Fibroblast of lung (primary cell): ENCODE measurements around the gene CAMKK1. TPM values are rescaled to one million over a fixed set of nuclear protein-coding genes. Genes with fewer than 3 reads are reported as not detected.
A peak's percentile ranks its signal among the peaks of the same experiment; 100 is the strongest.

Experiments
- DNase-seq, 2 donors: peaks; one replicate each; pipeline versions ENCODE4 v3.0.0 to v3.0.0-alpha.2; 2010; ENCODE audit warnings: low read depth in 2 of 2
- H2AFZ ChIP-seq: 2 replicates; pipeline ENCODE4 v1.5.1; 2012; ENCODE audit warnings: low read length, control low read depth, inconsistent platforms
- H3K27ac ChIP-seq: 2 replicates; pipeline ENCODE4 v1.5.1; 2011; ENCODE audit warnings: low read length, control low read depth; ENCODE audit not compliant: insufficient read depth
- H3K27me3 ChIP-seq: 2 replicates; pipeline ENCODE4 v1.5.1; 2011; ENCODE audit warnings: mild to moderate bottlenecking, low read length; ENCODE audit not compliant: control insufficient read depth, insufficient read depth
- H3K36me3 ChIP-seq: 2 replicates; pipeline ENCODE4 v1.5.1; 2011; ENCODE audit warnings: low read length; ENCODE audit not compliant: control insufficient read depth, insufficient read depth
- H3K4me1 ChIP-seq: 2 replicates; pipeline ENCODE4 v1.5.1; 2011; ENCODE audit warnings: low read length; ENCODE audit not compliant: control insufficient read depth, insufficient read depth; ENCODE audit errors: extremely low read depth
- H3K4me2 ChIP-seq: 2 replicates; pipeline ENCODE4 v1.5.1; 2011; ENCODE audit warnings: low read length, control low read depth; ENCODE audit not compliant: insufficient read depth; ENCODE audit errors: extremely low read depth
- H3K4me3 ChIP-seq, 4 experiments: fragments of 200-600 bp in 1 of 4; sonication (generic) in 1 of 4; replicated peaks in 1 of 4; 2 replicates each; pipeline ENCODE4 v1.5.1; 2011 to 2016; ENCODE audit warnings: low read length in 4 of 4, low read depth in 3 of 4, mild to moderate bottlenecking in 3 of 4, control low read depth in 2 of 4, inconsistent platforms in 1 of 4, mixed read lengths in 1 of 4; ENCODE audit not compliant: insufficient read depth in 1 of 4; ENCODE audit errors: control extremely low read depth in 1 of 4
- H3K79me2 ChIP-seq: 2 replicates; pipeline ENCODE4 v1.5.1; 2012; ENCODE audit warnings: mild to moderate bottlenecking, low read length, inconsistent platforms; ENCODE audit not compliant: control insufficient read depth, insufficient read depth
- H3K9ac ChIP-seq: 2 replicates; pipeline ENCODE4 v1.5.1; 2011; ENCODE audit warnings: mild to moderate bottlenecking, low read length, control low read depth; ENCODE audit not compliant: insufficient read depth
- H3K9me3 ChIP-seq: 2 replicates; pipeline ENCODE4 v1.5.1; 2012; ENCODE audit warnings: low read depth, low read length; ENCODE audit not compliant: control insufficient read depth, insufficient read depth
- H4K20me1 ChIP-seq: 2 replicates; pipeline ENCODE4 v1.5.1; 2011; ENCODE audit warnings: low read length; ENCODE audit not compliant: control insufficient read depth, insufficient read depth; ENCODE audit errors: extremely low read depth
- EZH2 ChIP-seq: IDR thresholded peaks from 2 replicates; pipeline ENCODE4 v1.5.1; 2012; ENCODE audit warnings: low read length, control low read depth, mild to moderate bottlenecking; ENCODE audit errors: missing control alignments
- polyA plus RNA-seq, 2 donors: library from polyadenylated mRNA; depleted of rRNA in 1 of 2; stranded (reverse) in 1 of 2; unstranded in 1 of 2; fragments of >200 nt; gene quantifications; 2 replicates each; pipeline ENCODE4 v1.2.1, GENCODE V29; 2011 to 2012; ENCODE audit warnings: missing spikeins in 1 of 2
- total RNA-seq: library from RNA; depleted of rRNA; stranded (reverse); fragments of >200 nt; gene quantifications from 2 replicates; pipeline ENCODE4 v1.2.1, GENCODE V29; 2014
- TF ChIP-seq, protein P1 (sequence below), 2 donors: IDR thresholded peaks in 1 of 2; conservative IDR thresholded peaks in 1 of 2; 1 replicate in 1 of 2; 2 replicates in 1 of 2; pipeline ENCODE4 v1.5.1; 2011 to 2012; ENCODE audit warnings: low read length in 2 of 2, control low read depth in 1 of 2, inconsistent platforms in 1 of 2, low read depth in 1 of 2, mild to moderate bottlenecking in 1 of 2

CAMKK1 gene
- total and polyA plus RNA-seq, 2 donors (not counting 1 experiment from before 2014, with no cell fraction given): 0.41 to 2.5 TPM

DNA sequence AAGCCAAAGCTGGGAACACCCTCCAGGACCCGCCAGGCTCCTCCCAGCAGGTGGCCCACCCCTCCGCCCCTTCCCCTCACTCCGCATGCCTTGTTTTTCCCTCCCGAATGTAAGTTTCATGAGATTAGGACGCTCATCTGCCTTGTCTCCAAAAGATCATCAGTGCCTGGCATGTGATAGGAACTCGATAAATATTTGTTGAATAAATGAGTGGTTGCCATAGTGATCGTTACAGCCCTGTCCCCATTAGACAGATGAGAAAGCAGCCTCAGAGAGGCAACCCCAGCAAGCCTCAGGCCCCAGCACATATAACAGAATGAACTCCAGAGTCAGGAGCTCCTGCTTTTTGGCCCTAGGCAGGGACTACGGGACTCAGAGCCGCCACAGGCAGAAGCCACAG, 5.0 kb downstream of the CAMKK1 start:
- no peak overlapping the region for H3K4me2 ChIP-seq
- H3K27me3 ChIP-seq: no peaks in the 10 kb centered on the region
- no peaks in the 10 kb centered on the region for H3K79me2 ChIP-seq
- no peak for DNase-seq
- H4K20me1 ChIP-seq: no peaks in the 10 kb centered on the region
- H3K9me3 ChIP-seq: no peaks in the 10 kb centered on the region
- H3K36me3 ChIP-seq: no peaks in the 10 kb centered on the region
- TF ChIP-seq, protein P1, sequence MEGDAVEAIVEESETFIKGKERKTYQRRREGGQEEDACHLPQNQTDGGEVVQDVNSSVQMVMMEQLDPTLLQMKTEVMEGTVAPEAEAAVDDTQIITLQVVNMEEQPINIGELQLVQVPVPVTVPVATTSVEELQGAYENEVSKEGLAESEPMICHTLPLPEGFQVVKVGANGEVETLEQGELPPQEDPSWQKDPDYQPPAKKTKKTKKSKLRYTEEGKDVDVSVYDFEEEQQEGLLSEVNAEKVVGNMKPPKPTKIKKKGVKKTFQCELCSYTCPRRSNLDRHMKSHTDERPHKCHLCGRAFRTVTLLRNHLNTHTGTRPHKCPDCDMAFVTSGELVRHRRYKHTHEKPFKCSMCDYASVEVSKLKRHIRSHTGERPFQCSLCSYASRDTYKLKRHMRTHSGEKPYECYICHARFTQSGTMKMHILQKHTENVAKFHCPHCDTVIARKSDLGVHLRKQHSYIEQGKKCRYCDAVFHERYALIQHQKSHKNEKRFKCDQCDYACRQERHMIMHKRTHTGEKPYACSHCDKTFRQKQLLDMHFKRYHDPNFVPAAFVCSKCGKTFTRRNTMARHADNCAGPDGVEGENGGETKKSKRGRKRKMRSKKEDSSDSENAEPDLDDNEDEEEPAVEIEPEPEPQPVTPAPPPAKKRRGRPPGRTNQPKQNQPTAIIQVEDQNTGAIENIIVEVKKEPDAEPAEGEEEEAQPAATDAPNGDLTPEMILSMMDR (conservative IDR thresholded peaks at IDR 0.05 in 1 of 2, IDR thresholded peaks at IDR 0.05 in 1 of 2; ENCODE audit: low read depth in 1 of 2, low read length in 2 of 2): no peak
- TF ChIP-seq EZH2: no peak
- peak overlapping the region; percentile 39 for H3K27ac ChIP-seq
- H3K9ac ChIP-seq: no peak overlapping the region
- H3K4me1 ChIP-seq: peaks cover 5% of the 10 kb centered on the region
- no peak overlapping the region for H3K4me3 ChIP-seq
- no peak overlapping the region for H2AFZ ChIP-seq

DNA sequence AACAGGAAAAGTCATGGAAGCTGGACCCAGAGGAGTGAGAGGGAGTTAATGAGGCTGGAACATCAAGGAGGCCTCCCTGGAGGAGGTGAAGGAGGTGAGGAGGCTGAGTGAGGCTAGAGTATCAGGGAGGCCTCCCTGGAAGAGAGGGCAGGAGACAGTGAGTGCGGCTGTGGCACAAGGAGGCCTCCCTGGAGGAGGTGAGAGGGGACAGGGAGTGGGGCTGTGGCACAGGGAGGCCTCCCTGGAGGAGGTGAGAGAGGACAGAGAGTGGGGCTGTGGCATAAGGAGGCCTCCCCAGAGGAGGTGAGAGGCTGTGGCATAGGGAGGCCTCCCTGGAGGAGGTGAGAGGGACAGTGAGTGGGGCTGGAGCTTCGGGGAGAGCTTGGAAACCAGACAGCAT, 5.5 kb downstream of the CAMKK1 start:
- Histone ChIP-seq H3K9me3 (no peaks in the 10 kb centered on the region), H3K27ac (no peak overlapping the region), H2AFZ (no peak overlapping the region), H4K20me1 (no peaks in the 10 kb centered on the region), H3K4me1 (peaks cover 5% of the 10 kb centered on the region), H3K79me2 (no peaks in the 10 kb centered on the region), H3K9ac (no peak overlapping the region), H3K4me2 (no peak overlapping the region), H3K36me3 (no peaks in the 10 kb centered on the region), H3K27me3 (no peaks in the 10 kb centered on the region), H3K4me3 (no peak overlapping the region)
- TF ChIP-seq EZH2: no peak
- TF ChIP-seq, protein P1 (conservative IDR thresholded peaks at IDR 0.05 in 1 of 2, IDR thresholded peaks at IDR 0.05 in 1 of 2; ENCODE audit: low read depth in 1 of 2, low read length in 2 of 2): no peak
- DNase-seq: no peak

DNA sequence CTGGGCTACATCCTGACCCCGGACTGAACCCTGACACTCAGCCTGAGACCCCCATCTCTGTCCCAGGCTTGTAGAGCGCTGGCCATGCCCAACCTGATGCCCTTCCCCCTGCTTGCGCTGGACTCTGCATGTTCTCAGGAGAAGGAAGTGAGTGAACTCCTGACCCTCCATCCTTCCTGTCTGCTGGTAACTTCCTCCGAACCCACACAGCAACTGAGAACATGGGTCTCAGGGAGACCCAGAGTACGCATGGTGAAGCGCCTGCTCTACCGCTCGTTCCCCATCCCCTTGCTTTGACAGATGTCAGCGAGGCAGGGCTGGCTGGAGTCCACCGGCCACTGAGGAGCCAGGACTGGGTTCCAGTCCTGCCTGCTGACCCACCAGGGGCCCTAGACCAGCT, 6.1 kb downstream of the CAMKK1 start:
- DNase-seq: no peak
- H3K79me2 ChIP-seq: no peaks in the 10 kb centered on the region
- no peak overlapping the region for H2AFZ ChIP-seq
- no peaks in the 10 kb centered on the region for H3K36me3 ChIP-seq
- H4K20me1 ChIP-seq: no peaks in the 10 kb centered on the region
- no peak overlapping the region for H3K27ac ChIP-seq
- no peaks in the 10 kb centered on the region for H3K9me3 ChIP-seq
- H3K4me3 ChIP-seq: no peak overlapping the region
- H3K9ac ChIP-seq: no peak overlapping the region
- no peak for TF ChIP-seq EZH2
- TF ChIP-seq, protein P1 (conservative IDR thresholded peaks at IDR 0.05 in 1 of 2, IDR thresholded peaks at IDR 0.05 in 1 of 2; ENCODE audit: low read depth in 1 of 2, low read length in 2 of 2): no peak
- no peaks in the 10 kb centered on the region for H3K27me3 ChIP-seq
- peaks cover 5% of the 10 kb centered on the region for H3K4me1 ChIP-seq
- no peak overlapping the region for H3K4me2 ChIP-seq
